GM15510 (cell line): ENCODE data around the gene ADGRE3.

Experiments used
- POLR2A ChIP-seq: IDR thresholded peaks from 3 replicates; pipeline ENCODE4 v1.6.1; 2011; ENCODE audit warnings: borderline replicate concordance; ENCODE audit not compliant: insufficient read length; ENCODE audit errors: extremely low read depth

The ADGRE3 gene

GRCh38 chr19:14678199-14678598, 3.6 kb upstream of the ADGRE3 start:
- no peak for TF ChIP-seq POLR2A

- TF ChIP-seq POLR2A, result no peak
Measured at GRCh38 chr19:14677464-14677863, 2.8 kb upstream of the ADGRE3 start.

DNA sequence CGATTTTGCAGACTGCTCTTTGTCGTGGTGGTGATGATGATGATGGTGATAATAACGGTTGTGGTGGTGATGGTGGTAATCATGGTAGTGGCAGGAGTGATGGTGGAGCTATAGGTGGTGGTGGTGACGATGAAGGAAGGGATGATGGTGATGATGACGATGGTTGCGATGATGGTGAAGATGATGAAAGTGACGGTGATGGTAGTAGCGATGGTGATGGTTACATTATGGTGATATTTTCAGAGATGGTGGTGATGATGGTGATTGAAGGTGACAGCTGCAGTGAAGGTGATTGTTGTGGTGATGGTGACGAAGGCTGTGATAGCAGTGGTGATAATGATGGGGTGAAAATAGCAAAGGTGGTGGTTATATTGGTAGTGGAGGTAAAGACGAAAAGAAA, 2.1 kb upstream of the ADGRE3 start:
- no peak for TF ChIP-seq POLR2A

GRCh38 chr19:14673088-14673487, 1.6 kb downstream of the ADGRE3 start:
- no peak for TF ChIP-seq POLR2A

- no peak for TF ChIP-seq POLR2A
Measured at GRCh38 chr19:14672188-14672872, 2.3 kb downstream of the ADGRE3 start.

- no peak for TF ChIP-seq POLR2A
Measured at GRCh38 chr19:14670408-14670807, 4.2 kb downstream of the ADGRE3 start.

DNA sequence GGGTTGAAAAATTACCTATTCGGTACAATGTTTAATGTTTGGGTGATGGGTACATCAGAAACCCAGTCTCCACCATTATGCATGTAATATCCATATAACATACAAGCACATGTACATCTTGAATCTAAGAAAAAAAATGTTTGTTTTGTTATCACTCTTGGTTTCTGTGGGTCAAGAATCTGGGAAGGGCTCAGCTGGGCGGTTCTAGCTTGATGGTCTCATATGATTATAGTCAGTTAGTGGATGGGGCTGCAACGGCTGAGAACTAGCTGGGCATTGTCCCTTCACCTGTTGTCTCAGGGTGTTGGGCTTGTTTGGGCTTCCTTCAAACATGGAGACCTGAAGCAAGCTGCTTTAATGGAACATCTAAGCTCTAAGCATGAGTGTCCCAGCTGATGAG, 4.7 kb downstream of the ADGRE3 start:
- no peak for TF ChIP-seq POLR2A

- no peak for TF ChIP-seq POLR2A
Measured at GRCh38 chr19:14661372-14661924, 13.2 kb downstream of the ADGRE3 start.

GRCh38 chr19:14659874-14660489, 14.7 kb downstream of the ADGRE3 start:
- TF ChIP-seq POLR2A, result no peak

DNA sequence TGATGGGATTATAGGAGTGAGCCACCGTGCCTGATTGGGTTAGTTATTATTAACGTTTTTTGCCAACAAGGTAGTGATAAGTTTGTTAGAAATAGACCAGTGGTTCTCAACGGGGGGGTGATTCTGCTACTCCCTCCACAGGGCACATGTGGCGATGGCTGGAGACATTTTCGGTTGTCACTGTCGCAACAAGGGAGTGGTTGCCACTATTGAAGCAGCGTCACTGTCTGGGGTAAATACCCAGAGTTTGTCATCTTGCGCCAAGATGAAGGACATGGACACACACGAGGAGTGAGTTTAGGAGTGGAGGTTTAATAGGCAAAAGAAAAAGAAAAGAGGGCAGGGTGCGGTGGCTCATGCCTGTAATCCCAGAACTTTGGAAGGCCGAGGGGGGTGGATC, 18.9 kb downstream of the ADGRE3 start:
- TF ChIP-seq POLR2A, result no peak

DNA sequence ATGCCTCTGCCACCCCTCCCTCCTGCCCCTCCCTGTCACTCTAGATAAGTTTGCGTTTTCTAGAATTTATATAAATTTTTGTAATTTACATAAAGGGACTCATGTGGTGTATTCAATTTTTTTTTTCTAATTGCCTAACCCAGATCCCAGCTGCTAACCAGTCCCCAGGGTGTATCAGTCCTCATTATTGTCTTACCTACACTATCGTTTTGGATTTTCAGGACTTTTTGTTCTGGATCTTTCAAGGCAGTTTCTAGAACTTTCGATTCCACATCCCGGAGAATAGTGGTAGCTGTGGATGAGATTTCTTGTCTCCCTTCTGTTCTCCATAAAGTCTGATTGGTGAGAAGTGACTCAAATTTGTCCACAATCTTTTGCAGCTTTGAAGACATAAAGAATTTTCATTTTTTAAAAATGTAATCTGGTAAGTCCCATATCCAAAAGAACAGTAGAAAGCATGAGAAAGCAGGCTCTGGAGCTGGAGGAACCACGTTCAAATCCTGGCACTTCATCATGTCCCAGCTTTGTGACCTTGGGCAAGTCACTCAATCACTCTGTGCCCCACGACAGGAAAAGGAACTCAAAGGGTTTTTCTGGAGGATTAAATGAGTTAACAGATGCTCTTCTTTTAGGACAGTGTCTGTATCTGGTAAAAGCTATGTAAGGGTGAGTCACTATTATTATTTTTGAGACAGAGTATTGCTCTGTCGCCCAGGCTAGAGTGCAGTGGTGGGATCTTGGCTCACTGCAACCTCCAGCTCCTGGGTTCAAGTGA, 19.7 kb downstream of the ADGRE3 start:
- no peak for TF ChIP-seq POLR2A

- no peak for TF ChIP-seq POLR2A
Measured at GRCh38 chr19:14650161-14650560, 24.5 kb downstream of the ADGRE3 start.

DNA sequence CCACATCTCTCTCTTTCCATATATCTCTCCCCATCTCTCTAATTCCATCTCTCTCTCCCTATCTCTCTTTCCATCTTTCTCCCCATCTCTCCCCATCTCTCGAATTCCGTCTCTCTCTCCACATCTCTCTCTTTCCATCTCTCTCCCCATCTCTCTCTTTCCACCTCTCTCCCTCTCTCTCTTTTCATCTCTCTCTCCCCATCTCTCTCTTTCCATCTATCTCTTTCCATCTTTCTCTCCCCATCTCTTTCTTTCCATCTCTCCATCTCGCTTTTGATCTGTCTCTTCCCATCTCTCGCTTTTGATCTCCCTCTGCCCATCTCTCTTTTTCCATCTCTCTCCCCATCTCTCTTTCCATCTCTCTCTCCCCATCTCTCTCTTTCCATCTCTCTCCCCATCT, 25.6 kb downstream of the ADGRE3 start:
- no peak for TF ChIP-seq POLR2A

- no peak for TF ChIP-seq POLR2A
Measured at GRCh38 chr19:14648506-14648905, 26.1 kb downstream of the ADGRE3 start.

DNA sequence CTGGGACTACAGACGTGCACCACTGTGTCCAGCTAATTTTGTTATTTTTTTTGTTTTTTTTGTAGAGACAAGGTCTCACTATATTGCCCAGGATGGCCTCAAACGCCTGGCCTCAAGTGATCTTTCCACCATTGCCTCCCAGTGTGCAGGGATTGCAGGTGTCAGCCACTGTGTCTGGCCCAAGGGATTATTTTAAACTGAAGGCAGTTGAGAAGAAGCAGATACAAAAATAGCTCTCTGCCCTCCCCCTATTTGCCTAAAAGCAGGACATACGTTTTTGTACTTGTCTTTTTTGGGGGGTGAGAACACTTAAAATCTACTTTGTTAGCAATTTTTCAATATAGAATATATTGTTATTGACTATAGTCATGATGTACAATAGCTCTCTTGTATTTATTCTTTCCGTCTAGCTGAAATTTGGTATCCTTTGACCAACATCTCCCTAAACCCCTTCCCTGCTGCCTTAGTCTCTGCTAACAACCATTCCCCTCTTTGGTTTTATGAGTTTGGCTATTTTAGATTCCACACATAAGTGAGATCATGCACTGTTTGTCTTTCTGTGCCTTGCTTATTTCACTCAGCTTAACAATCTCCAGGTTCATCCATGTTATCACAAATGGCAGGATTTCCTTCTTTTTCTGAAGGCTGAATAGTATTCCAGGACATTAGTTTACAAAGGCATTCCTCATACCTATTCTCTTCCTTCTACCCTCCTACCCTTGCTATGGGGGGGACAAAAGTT, 34.9 kb downstream of the ADGRE3 start:
- TF ChIP-seq POLR2A, result no peak
